DND-41 (cell line): Measurements from ENCODE around the gene KNCN.

Source experiments
- ATAC-seq: fragments of 200-7000 bp; cut with Tn5 transposase; 3 replicates; pipeline ENCODE4 v1.9.1; 2021; ENCODE audit warnings: low read depth; ENCODE audit not compliant: insufficient read depth
- DNase-seq: peaks from one replicate; pipeline ENCODE4 v3.0.0-alpha.2; 2020
- H2AFZ ChIP-seq: 2 replicates; pipeline ENCODE4 v1.6.0; 2012; ENCODE audit warnings: low read depth, low read length
- H3K27ac ChIP-seq: 2 replicates; pipeline ENCODE4 v1.5.1; 2012; ENCODE audit warnings: low read length, inconsistent platforms
- H3K27me3 ChIP-seq: fragments of 200-600 bp; sonication (generic); 2 replicates; pipeline ENCODE4 v1.6.0; 2012; ENCODE audit warnings: low read length, mild to moderate bottlenecking, inconsistent platforms; ENCODE audit not compliant: insufficient read depth, poor library complexity
- H3K36me3 ChIP-seq: 2 replicates; pipeline ENCODE4 v1.5.1; 2012; ENCODE audit warnings: low read length, inconsistent platforms; ENCODE audit not compliant: insufficient read depth
- H3K4me1 ChIP-seq: 2 replicates; pipeline ENCODE4 v1.5.1; 2012; ENCODE audit warnings: mild to moderate bottlenecking, low read length; ENCODE audit not compliant: insufficient read depth
- H3K4me2 ChIP-seq: 2 replicates; pipeline ENCODE4 v1.6.0; 2012; ENCODE audit warnings: mild to moderate bottlenecking, moderate library complexity, low read length, inconsistent platforms; ENCODE audit not compliant: insufficient read depth
- H3K4me3 ChIP-seq, 2 experiments: fragments of 200-600 bp in 1 of 2; shearing (Covaris generic) in 1 of 2; 2 replicates each; pipeline ENCODE4 v1.5.1; 2012 to 2016; ENCODE audit warnings: inconsistent platforms in 2 of 2, low read length in 2 of 2, mild to moderate bottlenecking in 2 of 2, low read depth in 1 of 2, moderate library complexity in 1 of 2
- H3K79me2 ChIP-seq: 2 replicates; pipeline ENCODE4 v1.6.0; 2012; ENCODE audit warnings: low read length, inconsistent platforms; ENCODE audit not compliant: insufficient read depth
- H3K9ac ChIP-seq: 2 replicates; pipeline ENCODE4 v1.6.0; 2012; ENCODE audit warnings: low read depth, mild to moderate bottlenecking, inconsistent platforms, low read length, moderate library complexity
- H3K9me3 ChIP-seq: 2 replicates; pipeline ENCODE4 v1.5.1; 2012; ENCODE audit warnings: low read length, moderate library complexity, mild to moderate bottlenecking, inconsistent platforms; ENCODE audit not compliant: insufficient read depth, severe bottlenecking
- H4K20me1 ChIP-seq: 2 replicates; pipeline ENCODE4 v1.6.0; 2012; ENCODE audit warnings: low read length; ENCODE audit not compliant: insufficient read depth
- CTCF ChIP-seq: IDR thresholded peaks from 2 replicates; pipeline ENCODE4 v1.5.1; 2012; ENCODE audit warnings: borderline replicate concordance, low read length, moderate library complexity, mild to moderate bottlenecking; ENCODE audit not compliant: poor library complexity, severe bottlenecking; ENCODE audit errors: extremely low read depth
- EZH2 ChIP-seq: IDR thresholded peaks from 3 replicates; pipeline ENCODE4 v1.6.1; 2012; ENCODE audit warnings: borderline replicate concordance, low read depth, mild to moderate bottlenecking, moderate library complexity, low read length, inconsistent platforms; ENCODE audit not compliant: severe bottlenecking

The KNCN gene

GRCh38 chr1:46575778-46576177 is 24.3 kb upstream of the KNCN start:
- H3K4me2 ChIP-seq = no peak overlapping the region
- no peak for TF ChIP-seq CTCF
- no peak for TF ChIP-seq EZH2
- no peak overlapping the region for H2AFZ ChIP-seq
- H3K4me3 ChIP-seq = no peak overlapping the region
- H3K9ac ChIP-seq = no peak overlapping the region
- no peaks in the 10 kb centered on the region for H3K9me3 ChIP-seq
- no peak for ATAC-seq
- H3K4me1 ChIP-seq = no peaks in the 10 kb centered on the region
- no peak for DNase-seq
- peaks cover 12% of the 10 kb centered on the region for H3K36me3 ChIP-seq
- no peaks in the 10 kb centered on the region for H4K20me1 ChIP-seq
- H3K27ac ChIP-seq = no peak overlapping the region
- no peaks in the 10 kb centered on the region for H3K79me2 ChIP-seq
- no peaks in the 10 kb centered on the region for H3K27me3 ChIP-seq

- no peak overlapping the region for H2AFZ ChIP-seq
- H3K27ac ChIP-seq = no peak overlapping the region
- H4K20me1 ChIP-seq = no peaks in the 10 kb centered on the region
- TF ChIP-seq EZH2 (no peak), CTCF (no peak)
- H3K4me1 ChIP-seq = no peaks in the 10 kb centered on the region
- ATAC-seq (no peak), DNase-seq (no peak)
- no peak overlapping the region for H3K4me2 ChIP-seq
- H3K4me3 ChIP-seq = no peak overlapping the region
- no peaks in the 10 kb centered on the region for H3K27me3 ChIP-seq
- H3K9ac ChIP-seq = no peak overlapping the region
- peaks cover 12% of the 10 kb centered on the region for H3K36me3 ChIP-seq
- no peaks in the 10 kb centered on the region for H3K9me3 ChIP-seq
- no peaks in the 10 kb centered on the region for H3K79me2 ChIP-seq
These were observed 23.9 kb upstream of the KNCN start for GRCh38 chr1:46575300-46575699.

- H3K4me3 ChIP-seq = no peak overlapping the region
- no peaks in the 10 kb centered on the region for H4K20me1 ChIP-seq
- H3K9ac ChIP-seq = no peak overlapping the region
- H3K27me3 ChIP-seq = no peaks in the 10 kb centered on the region
- H3K9me3 ChIP-seq = no peaks in the 10 kb centered on the region
- no peak for TF ChIP-seq CTCF
- TF ChIP-seq EZH2 = no peak
- H3K4me2 ChIP-seq = no peak overlapping the region
- ATAC-seq (no peak), DNase-seq (no peak)
- no peak overlapping the region for H3K27ac ChIP-seq
- peaks cover 3% of the 10 kb centered on the region for H3K36me3 ChIP-seq
- no peaks in the 10 kb centered on the region for H3K4me1 ChIP-seq
- no peaks in the 10 kb centered on the region for H3K79me2 ChIP-seq
- no peak overlapping the region for H2AFZ ChIP-seq
These were observed 20.3 kb upstream of the KNCN start for GRCh38 chr1:46571691-46572225.
